ENCODE data around the gene DYSF. TPM values are rescaled to one million over a fixed set of nuclear protein-coding genes. Genes with fewer than 3 reads are reported as not detected.

Gene DYSF
- total RNA-seq, 1 experiment from 2014 or later, result 0.89 TPM

- H3K4me3 ChIP-seq (replicated peaks in 1 of 2; ENCODE audit: low read depth in 1 of 2, low read length in 2 of 2), result no peak overlapping the region
- ATAC-seq (no peak), DNase-seq (ENCODE audit: low read depth, low spot score) (no peak)
- no peak overlapping the region for H3K9ac ChIP-seq (ENCODE audit: low read length)
- intact Hi-C loops (cut with micrococcal nuclease), result no loop called here
- H3K9me2 ChIP-seq (ENCODE audit: insufficient read depth), result no peaks in the 10 kb centered on the region
- no peak overlapping the region for H3K27ac ChIP-seq (ENCODE audit: low read depth, low read length)
- no peak for TF ChIP-seq CBX3 (IDR thresholded peaks at IDR 0.05; ENCODE audit: low read depth)
- TF ChIP-seq POLR2AphosphoS5 (IDR thresholded peaks at IDR 0.05; ENCODE audit: low read depth, low read length), result no peak
- no peak for TF ChIP-seq RAD21 (IDR thresholded peaks at IDR 0.05; ENCODE audit: low read depth)
- no peak for TF ChIP-seq EZH2 (IDR thresholded peaks at IDR 0.05)
- TF ChIP-seq FOSL1 (IDR thresholded peaks at IDR 0.05; ENCODE audit: low read depth), result no peak
- no peak for TF ChIP-seq SP1 (IDR thresholded peaks at IDR 0.05; ENCODE audit: low read depth)
- no peak for TF ChIP-seq ZNF274 (IDR thresholded peaks at IDR 0.05; ENCODE audit: low read depth, low read length)
- no peak for TF ChIP-seq MAX (IDR thresholded peaks at IDR 0.05)
- no peak for TF ChIP-seq REST (IDR thresholded peaks at IDR 0.05; ENCODE audit: low read depth)
- no peak for TF ChIP-seq SRF (IDR thresholded peaks at IDR 0.05; ENCODE audit: low read depth)
- H3K27me3 ChIP-seq (ENCODE audit: insufficient read depth, low read length), result peaks cover 14% of the 10 kb centered on the region; the same call in 1 of the 2 replicates
- ChIA-PET CTCF (no interaction called here), POLR2A (no interaction called here), RAD21 (ENCODE audit: low non-redundant PET in 1 of 2, low total read pairs in 2 of 2, uncharacterized antibody in 2 of 2, unreplicated experiment in 2 of 2) (no interaction called here)
- no peaks in the 10 kb centered on the region for H3K36me3 ChIP-seq (ENCODE audit: control insufficient read depth in 1 of 2, insufficient read depth in 2 of 2, low read length in 2 of 2)
- no peaks in the 10 kb centered on the region for H3K79me2 ChIP-seq (ENCODE audit: insufficient read depth, low read length)
- no peaks in the 10 kb centered on the region for H4K20me1 ChIP-seq (ENCODE audit: insufficient read depth)
- H3K4me1 ChIP-seq (ENCODE audit: control insufficient read depth in 1 of 2, insufficient read depth in 2 of 2, low read length in 2 of 2), result no peaks in the 10 kb centered on the region
- no TSS peak for BruUV-seq (replicated peaks)
- H3K4me2 ChIP-seq (ENCODE audit: low read length), result no peak overlapping the region
- no peak overlapping the region for H2AFZ ChIP-seq (ENCODE audit: low read depth, low read length, poor library complexity, severe bottlenecking)
- H3K9me3 ChIP-seq (ENCODE audit: control insufficient read depth in 1 of 2, insufficient read depth in 1 of 2, low read depth in 1 of 2, low read length in 2 of 2), result no peaks in the 10 kb centered on the region
Measured at GRCh38 chr2:71607151-71607889, 154.0 kb downstream of the DYSF start.
